Activated CD8-positive, alpha-beta memory T cell treated with anti-CD3 and anti-CD28 coated beads, Interleukin-2, amount 50 U/mL, for 24 hours (primary cell): ENCODE measurements around the gene ATP2A1.
"Not testable (repeated sequence)": the region's sequence is repeated elsewhere in the genome, so short reads cannot be mapped to it uniquely, and the experiment has no call there.

Experiments
- DNase-seq: peaks from one replicate; pipeline ENCODE4 v3.0.0-alpha.2; 2020; ENCODE audit errors: extremely low read depth

The ATP2A1 gene

DNA sequence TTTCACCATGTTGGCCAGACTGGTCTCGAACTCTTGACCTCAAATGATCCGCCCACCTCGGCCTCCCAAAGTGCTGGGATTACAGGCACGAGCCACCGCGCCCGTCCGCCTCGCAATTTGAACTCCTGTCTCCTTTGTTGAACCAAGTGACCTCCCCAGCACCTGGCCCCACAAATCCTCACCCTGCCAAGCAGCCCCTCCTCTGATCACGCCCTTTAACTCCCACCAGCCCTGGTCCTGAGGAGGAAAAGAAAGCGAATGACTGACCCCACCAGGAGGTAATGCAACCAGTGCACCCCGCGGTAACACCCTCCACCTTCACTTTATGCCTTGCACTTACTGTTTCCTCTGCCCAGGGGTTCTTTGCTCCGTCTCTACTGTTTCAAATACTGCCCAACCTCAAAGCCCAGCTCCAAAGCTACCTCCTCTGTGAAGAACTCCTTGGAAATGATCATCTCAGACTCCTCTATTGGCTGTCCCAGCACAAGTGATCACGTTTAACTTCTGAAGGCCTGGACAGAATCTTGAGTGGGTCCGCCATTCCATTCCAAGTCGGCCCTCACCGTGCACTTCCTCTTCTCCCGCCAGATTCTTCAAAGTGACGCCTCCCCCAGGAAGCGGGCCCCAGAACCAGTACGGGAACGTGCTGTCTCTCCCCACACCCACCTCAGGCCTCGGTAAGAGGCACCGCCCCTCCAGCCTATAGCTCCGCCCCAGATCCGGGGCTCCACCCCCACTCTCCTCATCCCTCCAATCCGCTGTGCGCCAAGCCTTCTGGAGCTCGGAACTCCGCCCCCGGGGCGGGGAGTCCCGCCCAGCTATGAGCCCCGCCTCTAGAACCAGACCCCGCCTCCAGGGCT, 57.9 kb downstream of the ATP2A1 start:
- DNase-seq = peak; percentile 67

DNA sequence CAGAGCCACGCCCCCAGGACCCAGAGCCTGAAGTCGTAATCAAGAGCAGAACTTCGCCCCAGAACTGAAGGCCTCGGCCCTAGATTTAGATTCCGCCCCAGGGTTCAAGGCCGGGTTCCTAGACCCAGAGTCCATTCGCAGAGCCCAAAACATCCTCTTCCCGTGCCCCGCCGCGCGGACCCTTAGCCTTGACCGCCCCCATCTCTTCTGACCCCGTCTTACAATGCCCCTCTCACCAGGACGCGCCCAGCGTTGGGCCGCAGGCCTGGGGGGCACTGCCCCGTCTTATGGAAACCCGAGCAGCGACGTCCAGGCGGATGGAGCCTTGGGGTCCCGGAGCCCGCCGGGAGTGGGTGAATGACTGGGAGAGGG, 58.5 kb downstream of the ATP2A1 start:
- no peak for DNase-seq

DNA sequence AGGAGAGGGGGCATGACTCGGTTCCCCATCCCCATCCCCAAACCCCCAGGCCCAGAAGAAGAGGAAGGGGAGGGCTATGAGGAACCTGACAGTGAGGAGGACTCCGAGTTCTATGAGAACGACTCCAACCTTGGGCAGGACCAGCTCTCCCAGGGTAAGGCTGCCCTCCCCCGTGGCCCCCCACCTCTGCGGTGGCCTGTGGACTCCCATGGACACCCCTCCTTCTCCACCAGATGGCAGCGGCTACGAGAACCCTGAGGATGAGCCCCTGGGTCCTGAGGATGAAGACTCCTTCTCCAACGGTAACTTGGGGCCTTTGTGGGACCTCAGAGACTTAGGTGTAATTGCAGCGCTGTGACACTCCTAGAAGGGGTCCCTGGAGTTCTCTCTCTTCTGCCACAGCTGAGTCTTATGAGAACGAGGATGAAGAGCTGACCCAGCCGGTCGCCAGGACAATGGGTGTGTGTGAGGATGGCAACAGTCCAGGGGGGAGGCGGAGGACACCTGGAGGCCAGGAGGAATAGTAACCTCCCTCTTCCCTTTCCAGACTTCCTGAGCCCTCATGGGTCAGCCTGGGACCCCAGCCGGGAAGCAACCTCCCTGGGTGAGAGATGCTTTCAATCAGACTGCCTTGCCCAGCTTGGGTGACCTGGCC, 59.1 kb downstream of the ATP2A1 start:
- no peak for DNase-seq

DNA sequence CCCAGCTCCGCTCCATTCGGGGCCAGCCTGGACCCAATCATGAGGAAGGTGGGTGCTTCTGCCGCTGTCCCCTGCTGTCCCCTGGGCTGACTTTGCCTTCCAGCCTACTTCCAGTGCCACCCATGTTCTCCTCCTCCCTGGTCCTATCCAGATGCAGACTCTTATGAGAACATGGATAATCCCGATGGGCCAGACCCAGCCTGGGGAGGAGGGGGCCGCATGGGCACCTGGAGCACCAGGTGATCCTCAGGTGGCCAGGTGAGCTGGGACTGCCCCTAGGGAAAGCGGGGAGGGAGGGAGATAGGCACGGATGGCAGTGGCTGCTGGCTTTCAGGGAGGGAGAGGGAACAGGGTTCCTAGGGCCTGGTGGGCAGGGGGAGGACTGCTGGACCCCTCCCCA, 60.4 kb downstream of the ATP2A1 start:
- no peak for DNase-seq

DNA sequence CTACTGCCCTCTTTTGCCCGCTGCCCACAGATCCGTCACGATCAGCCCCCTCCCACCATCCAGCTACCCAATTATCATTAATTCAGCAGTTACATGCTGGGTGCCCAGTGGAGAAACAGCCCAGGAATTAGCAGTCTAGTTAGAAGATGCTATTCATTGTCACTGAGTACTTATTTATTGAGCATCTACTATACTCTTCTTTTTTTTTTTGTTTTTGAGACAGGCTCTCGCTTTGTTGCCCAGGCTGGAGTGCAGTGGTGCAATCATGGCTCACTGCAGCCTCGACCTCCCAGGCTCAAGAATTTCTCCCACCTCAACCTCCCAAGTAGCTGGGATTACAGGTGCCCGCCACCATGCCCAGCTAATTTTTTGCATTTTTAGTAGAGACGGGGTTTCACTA, 61.5 kb downstream of the ATP2A1 start:
- DNase-seq = not testable (repeated sequence)

DNA sequence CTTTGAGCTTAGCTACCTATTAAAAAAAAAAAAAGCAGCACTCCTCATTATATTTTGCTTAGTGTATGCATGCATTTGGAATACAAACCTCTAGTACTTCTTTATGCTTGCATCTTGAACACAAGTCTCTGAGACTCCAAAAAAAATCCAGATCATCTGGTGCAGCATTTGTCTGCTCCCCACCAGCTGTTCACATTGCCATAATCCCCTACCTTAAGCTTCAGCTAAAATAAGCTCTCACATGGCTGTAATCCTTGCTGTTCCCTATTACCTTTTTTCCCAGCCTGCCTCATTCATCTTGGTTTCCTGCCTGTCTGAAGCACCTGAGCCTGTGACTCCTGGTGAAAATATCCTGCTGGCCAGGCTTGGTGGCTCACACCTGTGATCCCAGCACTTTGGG, 65.0 kb downstream of the ATP2A1 start:
- no peak for DNase-seq

DNA sequence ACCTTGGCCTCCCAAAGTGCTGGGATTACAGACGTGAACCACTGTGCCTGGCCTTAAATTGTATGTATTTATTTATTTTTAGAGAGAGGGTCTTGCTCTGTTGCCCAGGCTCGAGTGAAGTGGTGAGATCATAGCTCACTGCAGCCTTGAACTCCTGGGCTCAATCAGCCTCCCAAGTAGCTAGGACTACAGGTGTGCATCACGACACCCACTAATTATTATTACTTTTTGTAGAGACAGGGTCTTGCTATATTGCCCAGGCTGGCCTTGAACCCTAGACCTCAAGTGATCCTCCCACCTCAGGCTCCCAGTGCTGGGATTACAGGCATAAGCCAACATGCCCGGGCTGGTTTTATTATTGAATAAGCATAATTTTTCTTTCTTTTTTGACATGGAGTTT, 68.4 kb downstream of the ATP2A1 start:
- DNase-seq = no peak

DNA sequence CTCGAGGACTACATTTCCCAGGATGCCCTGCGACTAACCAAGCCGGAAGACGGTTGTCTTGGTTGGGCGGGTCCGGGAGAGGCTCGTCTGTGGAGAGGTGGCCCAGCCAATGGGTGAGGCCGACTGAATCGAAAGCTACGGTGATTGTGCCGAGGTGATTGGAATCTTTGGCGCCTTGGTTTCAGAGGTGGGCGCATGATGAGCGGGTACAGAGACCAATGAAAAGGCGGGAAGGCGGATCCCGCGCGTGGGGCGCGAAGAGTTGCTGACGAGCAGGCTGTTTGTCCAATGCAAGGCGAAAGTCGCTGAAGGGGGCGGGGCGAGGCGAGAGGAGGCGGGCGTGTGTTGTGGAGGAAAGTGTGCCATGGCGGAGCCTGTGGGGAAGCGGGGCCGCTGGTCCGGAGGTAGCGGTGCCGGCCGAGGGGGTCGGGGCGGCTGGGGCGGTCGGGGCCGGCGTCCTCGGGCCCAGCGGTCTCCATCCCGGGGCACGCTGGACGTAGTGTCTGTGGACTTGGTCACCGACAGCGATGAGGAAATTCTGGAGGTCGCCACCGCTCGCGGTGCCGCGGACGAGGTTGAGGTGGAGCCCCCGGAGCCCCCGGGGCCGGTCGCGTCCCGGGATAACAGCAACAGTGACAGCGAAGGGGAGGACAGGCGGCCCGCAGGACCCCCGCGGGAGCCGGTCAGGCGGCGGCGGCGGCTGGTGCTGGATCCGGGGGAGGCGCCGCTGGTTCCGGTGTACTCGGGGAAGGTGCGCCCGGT, 72.5 kb downstream of the ATP2A1 start, which contains the start of gene NFATC2IP:
Gene NFATC2IP (plus strand): TSS at position 290 of the 762 bp plus-strand sequence. CDS start 75 bp downstream, at position 365.
- peak; percentile 99 for DNase-seq

DNA sequence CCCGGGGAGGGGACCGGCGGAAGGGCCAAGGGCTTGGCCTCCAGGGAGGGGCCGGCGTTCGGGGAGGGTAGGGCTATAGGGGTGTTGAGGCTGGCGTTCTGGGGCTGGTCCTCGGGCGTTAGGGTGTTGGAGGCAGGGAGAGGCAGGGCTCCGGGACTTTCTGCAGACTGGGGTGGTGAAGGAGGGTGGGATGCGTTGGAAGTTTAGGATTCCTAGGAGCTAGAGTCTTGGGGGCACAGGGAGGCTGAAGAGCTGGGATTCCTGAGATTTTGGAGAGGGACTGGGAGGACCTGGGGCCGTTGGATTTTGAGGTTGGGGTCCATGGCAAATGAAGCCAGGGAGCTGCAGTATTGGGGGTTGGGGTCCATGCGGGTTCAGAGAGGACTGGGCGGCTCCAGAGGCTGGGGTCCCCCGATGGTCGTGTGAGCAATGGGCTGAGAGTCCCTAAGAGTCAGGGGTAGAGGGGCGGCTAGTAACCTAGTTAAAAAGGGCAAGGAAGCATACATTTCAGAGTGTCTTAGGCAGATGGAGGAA, 73.2 kb downstream of the ATP2A1 start:
- no peak for DNase-seq
